Urothelium cell line (cell line): ENCODE data around the gene ACSF2.
"Not testable (repeated sequence)": the region's sequence is repeated elsewhere in the genome, so short reads cannot be mapped to it uniquely, and the experiment has no call there.

ENCODE experiments used
- DNase-seq: peaks from one replicate; pipeline ENCODE4 v3.0.0; 2011; ENCODE audit warnings: low spot score, mixed read lengths
- FAIRE-seq: peaks from 2 replicates; lab custom pipeline; 2011; peaks lifted over from hg19 to GRCh38; lab: Jason Lieb, UNC

Gene ACSF2

GRCh38 chr17:50425682-50426471 is at the start of gene ACSF2:
Gene ACSF2 (plus strand): TSS chr17:50426218. CDS start chr17:50426262, 44 bp downstream.
- peak; percentile 89 for DNase-seq
- FAIRE-seq, result no peak

DNA sequence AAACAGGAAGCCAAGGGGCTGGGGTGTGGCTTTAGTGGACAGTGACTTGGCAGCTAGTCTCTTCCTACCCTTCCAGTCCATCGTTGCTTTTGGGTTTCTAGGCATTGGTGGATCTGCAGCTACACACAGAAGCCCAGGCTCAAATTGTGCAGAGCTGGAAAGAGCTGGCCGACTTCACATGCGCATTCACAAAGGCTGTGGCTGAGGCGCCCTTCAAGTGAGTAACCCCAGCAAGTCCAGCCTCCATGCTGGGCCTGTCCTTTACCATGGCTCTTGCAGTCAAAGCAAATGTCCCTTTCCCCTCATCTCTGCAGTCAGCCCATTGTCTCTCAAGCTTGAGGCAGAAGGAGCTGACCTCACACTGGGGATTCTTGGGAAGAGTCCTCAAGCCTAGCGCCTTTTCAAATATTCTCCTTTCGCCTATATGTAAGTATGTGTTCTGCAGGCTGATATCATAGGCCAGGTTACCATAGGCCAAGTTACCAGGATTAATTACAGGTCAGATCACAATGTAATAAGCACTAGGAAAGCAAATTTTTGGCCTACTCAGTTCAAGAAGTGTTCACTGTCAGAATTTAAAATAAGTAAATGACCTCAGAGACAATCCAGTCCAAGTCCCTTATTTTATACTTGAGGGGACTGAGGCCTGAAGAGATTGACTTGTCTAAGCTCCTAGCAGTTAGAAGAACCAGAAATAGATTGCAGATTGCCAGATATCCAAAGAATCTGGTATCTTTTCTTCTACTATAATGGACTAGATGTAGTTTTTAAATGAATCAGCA is 46.5 kb upstream of the ACSF2 start:
- FAIRE-seq, result no peak

DNA sequence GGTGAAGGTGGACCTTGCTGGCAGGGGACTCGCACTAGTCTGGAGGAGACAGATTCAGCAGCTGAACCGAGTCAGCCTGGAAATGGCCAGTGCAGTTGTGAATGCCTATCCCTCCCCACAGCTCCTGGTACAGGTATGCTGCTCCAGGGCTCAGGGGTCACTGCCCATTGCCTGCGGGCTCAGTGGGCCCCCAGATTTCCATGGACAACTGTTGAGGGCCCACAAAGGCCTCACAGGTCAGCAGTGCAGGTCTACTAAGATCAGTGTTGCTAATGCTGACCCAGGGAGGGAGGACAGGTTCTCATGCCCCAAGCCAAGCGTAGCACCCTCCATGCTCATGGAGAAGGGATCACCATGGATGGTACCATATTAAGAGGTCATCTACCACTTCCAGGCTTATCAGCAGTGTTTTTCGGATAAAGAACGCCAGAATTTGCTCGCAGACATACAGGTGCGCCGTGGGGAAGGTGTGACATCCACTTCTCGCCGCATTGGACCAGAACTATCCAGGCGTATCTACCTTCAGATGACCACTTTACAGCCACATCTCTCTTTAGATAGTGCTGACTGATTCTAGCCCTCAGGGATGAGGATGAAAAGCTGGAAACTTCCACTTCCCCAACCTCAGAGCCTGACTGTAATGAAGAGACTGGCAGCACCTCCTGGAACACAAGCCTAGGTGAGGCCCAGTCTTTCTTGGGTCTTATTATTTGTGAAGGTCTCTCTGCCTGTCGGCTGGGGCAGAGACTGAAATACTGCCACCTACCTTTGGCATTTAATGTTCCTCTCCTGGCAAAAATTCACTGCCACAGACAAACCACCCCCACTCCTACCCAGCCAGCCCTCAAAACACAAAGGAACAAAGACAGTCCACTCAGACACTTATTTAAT is 45.4 kb upstream of the ACSF2 start:
- DNase-seq (no peak), FAIRE-seq (no peak)

More for the DNA sequence above, 46.5 kb upstream of the ACSF2 start:
- DNase-seq, result no peak

GRCh38 chr17:50381260-50381815 is 44.7 kb upstream of the ACSF2 start:
- no peak for DNase-seq
- no peak for FAIRE-seq

DNA sequence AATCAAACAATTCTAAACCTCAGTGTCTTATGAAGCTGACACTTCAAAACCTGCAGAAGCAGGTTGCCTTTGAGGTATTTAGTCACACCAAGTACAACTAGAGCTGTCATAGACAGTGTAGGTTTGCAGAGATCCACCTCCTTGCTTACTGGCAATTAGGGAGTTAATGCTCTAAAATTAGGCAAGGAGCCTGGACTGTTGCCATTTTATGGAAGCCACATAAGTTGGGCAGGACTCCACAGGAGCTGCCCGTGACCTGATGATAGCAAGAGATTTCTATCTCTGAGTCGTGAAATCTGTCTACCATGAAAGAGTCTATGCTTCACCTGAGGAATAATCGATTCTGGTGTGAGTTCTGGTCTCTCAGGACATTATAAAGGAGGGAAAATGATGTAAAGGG is 44.1 kb upstream of the ACSF2 start:
- no peak for DNase-seq
- no peak for FAIRE-seq

- DNase-seq, result no peak
- no peak for FAIRE-seq
Observed at GRCh38 chr17:50382931-50383330, 43.1 kb upstream of the ACSF2 start.

GRCh38 chr17:50386510-50386909 is 39.5 kb upstream of the ACSF2 start:
- FAIRE-seq (no peak), DNase-seq (no peak)

DNA sequence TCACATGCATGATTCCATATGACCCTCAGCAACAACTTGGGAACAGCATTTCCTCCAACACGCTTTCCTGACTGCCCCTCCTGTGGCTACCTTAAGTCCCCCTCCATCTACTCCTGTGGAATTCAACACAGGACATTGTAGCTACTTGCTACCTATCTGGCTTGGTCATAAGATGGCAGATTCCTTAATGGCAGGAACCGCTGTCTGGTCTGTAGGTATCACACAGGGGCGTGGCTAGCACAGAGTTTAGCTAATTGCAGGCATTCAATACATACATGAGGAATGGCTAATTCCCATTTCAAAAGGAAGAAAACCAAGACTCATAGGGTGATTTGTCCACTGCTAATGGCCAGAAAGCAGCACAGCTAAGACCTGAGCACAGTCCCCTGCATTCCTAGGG is 37.3 kb upstream of the ACSF2 start:
- DNase-seq (no peak), FAIRE-seq (no peak)

DNA sequence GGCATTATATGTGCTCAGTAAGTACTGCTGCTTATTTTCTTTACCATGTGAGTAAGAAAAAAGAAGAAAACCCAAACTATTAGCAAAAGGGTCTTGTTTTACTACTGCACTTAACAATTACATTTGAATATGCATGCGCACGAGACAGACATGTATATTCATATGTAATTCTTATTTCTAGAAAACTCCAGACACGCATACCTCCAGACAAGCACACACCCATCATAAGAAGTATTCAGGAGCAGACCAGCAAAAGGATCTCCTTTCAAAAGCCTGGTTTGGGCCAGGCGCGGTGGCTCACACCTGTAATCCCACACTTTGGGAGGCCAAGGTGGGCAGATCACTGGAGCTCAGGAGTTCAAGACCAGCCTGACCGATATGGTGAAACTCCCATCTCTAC is 36.5 kb upstream of the ACSF2 start:
- FAIRE-seq (no peak), DNase-seq (no peak)

- DNase-seq (no peak), FAIRE-seq (no peak)
Observed at GRCh38 chr17:50392621-50393020, 33.4 kb upstream of the ACSF2 start.

- FAIRE-seq, result no peak
- no peak for DNase-seq
Observed at GRCh38 chr17:50393700-50394099, 32.3 kb upstream of the ACSF2 start.

DNA sequence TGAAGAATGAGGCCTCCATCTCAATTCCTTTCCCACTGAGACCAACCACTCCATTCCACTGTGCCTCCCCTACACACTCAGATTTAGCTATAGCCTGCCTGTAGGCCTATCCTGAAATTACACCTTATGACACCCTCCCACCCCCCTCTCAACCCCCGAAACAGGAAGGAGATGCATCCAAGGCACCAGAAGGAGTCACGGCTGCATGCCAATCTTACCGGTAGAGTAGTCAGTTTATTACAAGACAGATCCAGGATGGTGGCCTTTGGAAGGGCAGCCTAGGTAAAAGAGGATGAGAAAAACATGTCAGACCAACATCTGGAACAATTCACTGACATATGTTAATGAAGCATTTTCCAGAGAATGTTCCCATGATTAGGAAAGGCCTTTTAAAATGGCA is 31.3 kb upstream of the ACSF2 start:
- FAIRE-seq (no peak), DNase-seq (no peak)

DNA sequence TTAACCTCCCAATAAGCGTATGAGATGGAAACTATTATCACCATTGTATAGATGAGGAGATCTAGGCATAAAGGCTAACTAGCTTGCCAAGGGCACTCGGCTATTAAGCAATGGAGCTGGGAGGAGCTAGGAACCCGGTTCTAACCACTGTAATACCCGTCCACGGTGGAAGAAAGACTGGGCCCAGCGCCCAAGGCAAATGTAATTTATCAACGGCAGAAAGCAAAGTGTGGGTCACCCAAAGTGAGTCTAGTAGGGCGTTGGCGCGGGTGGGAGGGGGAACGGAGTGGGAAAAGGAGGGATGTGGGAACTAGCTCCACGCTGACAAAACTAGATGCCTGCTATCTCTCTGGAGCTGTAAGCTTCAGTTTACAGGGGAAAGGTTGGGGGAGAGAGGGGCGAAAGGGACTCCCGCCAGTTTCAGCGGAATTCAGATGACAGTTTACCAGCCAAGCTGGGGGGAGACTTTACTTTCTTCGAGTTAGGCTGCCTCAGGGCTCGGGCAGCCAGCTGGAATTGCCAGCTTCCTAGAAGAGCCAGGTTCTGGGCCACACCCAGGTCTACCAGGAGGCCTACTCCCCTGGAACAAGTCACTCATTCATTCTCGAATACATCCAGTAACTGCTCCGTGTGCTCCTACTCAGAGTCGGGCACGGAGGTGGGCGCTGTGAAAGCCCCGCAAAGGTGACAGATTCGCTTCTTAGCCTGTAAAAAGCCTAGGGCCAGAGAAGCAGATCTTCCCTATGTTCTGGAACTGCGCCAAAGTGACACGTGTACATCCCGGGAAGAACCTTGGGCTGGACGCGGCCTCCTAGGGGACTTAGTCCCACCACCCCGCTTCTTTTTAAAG is 29.5 kb upstream of the ACSF2 start:
- DNase-seq, result peak; percentile 36

GRCh38 chr17:50397111-50397918 is 28.7 kb upstream of the ACSF2 start, which contains the start of gene LRRC59:
Gene LRRC59 (minus strand): TSS chr17:50397523. CDS start chr17:50397317, 206 bp downstream.
- DNase-seq, result peak; percentile 94
- peak; percentile 86 for FAIRE-seq

More for the DNA sequence above, 29.5 kb upstream of the ACSF2 start:
- no peak for FAIRE-seq

DNA sequence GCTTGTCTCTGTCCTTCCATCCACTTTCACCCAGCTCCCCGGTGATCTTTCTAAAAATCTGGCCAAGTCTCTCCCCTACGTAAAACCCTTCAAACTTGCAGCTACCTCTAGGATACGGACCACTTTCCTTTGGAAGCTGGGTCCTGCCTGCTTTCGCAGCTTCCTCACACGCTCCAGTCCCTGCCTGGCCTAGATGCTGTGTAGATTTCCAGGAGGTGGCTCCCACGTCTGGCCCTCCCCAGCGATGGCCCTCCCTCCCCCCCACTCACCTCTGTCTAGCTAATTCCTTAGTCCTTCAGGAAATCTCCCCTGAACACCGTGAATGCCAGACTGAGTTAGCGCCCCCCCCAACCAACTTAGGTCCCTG is 28.1 kb upstream of the ACSF2 start:
- FAIRE-seq (no peak), DNase-seq (no peak)

DNA sequence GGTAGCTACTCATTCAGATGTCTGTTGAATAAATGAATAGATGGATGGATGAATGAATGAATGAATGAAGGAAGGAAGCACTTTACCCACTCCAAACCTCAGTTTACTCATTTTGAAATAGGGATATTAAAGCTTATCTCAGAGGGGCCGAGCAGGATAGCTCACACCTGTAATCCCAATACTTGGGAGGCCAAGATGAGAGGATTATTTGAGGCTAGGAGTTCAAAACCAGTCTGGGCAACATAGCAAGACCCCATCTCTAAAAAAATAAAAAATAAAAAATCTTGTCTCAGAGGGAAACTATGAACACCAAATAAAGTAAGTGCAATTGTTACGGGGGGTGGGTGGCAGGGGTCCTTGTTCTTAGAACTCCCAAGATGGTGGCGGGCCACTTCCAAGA is 27.3 kb upstream of the ACSF2 start:
- not testable (repeated sequence) for DNase-seq, FAIRE-seq

DNA sequence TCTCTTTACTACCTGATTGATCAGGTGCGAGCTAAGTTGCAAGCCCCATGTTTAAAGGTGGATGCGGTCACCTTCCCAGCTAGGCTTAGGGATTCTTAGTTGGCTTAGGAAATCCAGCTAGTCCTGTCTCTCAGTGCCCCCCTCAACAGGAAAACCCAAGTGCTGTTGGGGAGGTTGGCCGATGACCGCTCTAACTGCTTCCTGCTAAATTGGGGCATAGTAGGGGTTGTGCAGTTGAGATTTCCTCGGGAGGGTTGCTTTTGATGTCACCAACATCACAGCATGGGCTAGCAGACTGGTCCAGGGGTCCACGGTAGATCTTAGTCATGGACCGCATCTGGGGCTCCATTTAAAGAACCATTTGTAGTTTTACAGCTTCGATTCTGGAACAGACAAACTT is 26.4 kb upstream of the ACSF2 start:
- not testable (repeated sequence) for FAIRE-seq, DNase-seq

- FAIRE-seq, DNase-seq: not testable (repeated sequence)
Observed at GRCh38 chr17:50405351-50405750, 20.7 kb upstream of the ACSF2 start.

- DNase-seq (no peak), FAIRE-seq (no peak)
Observed at GRCh38 chr17:50406578-50406977, 19.4 kb upstream of the ACSF2 start.
